Colon (tissue), 2 donors: ENCODE data around the gene RITA1.

Experiments
- FAIRE-seq: peaks from 2 replicates; lab custom pipeline; 2012; peaks lifted over from hg19 to GRCh38; lab: Jason Lieb, UNC
- donor health status: control.
- donor health status: control.

Gene RITA1

GRCh38 chr12:113230315-113231234, 45.1 kb downstream of the RITA1 start:
- no peak for FAIRE-seq

DNA sequence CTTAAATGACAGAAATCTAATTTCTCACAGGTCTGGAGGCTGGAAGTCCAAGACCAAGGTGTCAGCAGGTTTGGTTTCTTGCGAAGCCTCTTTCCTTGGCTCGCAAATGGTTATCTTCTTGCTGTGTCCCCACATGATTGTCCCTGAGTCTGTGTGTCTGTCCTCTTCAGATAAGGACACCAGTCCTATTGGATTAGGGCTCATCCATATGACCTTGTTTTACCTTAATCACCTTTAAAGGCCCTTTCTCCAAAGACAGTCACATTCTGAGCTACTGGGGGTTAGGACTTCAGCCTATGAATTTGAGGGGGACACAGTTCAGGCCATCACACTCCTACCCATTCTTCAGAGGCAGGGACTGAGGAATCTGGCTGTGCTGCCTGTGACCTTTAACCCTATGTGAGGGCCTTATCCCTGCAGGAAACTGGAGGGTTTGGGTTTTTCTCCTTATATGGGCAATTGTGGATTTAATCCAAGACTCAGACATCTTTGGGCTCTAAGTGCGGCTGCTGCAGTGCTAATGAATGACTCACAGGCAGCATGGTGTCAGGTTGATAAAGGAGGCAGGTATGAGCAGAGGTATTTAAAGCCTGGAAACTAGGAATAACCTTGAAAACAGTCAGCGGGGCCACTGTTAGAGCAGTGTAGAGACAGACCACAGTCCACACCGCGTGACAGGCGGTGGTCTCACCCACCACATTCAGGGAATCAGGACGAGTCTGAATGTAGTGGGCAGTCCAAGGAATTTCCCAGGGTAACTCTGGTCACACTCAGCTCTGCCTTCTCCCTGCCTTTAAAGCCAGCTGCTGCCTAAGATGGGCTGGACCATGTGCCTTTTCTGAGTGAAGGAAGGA, 45.9 kb downstream of the RITA1 start:
- FAIRE-seq, result no peak

- no peak for FAIRE-seq
These were observed 46.7 kb downstream of the RITA1 start for GRCh38 chr12:113232089-113232839.

GRCh38 chr12:113232840-113233585, 47.5 kb downstream of the RITA1 start:
- no peak for FAIRE-seq

DNA sequence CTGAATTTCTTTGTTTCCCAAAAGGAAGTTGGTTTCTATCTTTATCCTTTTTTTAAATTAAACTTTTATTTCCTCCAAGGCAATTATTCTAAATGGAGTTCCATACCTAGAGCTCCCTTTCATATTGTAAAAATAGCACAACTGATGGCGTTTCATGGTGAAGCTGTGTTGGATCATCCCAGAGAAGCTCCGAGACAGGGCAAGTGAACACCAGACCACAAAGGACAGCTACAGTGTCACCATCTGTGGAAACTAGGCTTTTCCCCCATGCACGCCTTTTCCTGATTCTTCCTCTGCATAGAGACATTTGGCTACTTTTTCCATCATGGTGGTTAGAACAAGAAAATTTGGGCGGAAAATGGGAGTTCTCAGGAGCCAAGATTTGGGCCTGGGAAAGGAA, 48.4 kb downstream of the RITA1 start:
- no peak for FAIRE-seq

- no peak for FAIRE-seq
These were observed 49.0 kb downstream of the RITA1 start for GRCh38 chr12:113234483-113234882.

DNA sequence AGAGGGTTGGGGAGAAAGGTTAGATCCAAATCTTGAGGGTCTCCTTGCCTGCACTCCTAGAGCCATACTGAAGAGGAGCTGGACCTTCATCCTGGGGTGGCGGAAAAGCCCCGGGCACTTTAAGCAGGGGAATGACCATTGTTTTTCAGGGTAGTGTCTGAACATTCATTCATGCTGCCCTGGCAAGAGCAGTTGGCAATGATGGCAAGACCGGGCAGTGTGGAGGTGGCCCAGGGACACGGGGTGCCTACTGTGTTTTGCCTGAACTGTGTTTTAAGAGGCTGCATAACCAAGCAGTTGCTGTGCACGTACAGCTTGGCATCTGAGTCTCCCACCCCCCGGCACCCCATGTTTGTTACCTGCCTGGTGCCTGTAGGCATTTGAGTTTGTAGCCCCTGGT, 50.5 kb downstream of the RITA1 start:
- FAIRE-seq, result no peak

- no peak for FAIRE-seq
These were observed 51.2 kb downstream of the RITA1 start for GRCh38 chr12:113236539-113237399.

DNA sequence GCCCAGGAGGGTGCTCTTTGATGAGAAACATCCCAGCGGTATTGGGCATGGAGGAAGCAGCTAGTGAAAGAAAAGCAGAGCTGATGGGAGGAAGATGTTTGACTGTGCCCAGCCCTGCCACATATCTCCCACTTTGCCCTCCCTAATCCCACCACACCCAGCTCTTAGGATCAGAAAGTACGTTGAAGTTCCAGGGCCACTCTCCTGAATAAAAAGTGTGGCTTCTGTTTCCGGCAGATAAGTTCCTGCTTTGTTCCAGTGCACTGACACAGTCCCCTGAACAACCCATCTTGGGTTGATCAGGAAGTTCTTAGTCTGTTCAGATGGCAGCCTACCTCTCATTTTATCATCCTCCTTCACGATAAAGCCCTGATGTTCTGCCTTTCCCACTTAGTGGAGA, 52.2 kb downstream of the RITA1 start:
- no peak for FAIRE-seq

DNA sequence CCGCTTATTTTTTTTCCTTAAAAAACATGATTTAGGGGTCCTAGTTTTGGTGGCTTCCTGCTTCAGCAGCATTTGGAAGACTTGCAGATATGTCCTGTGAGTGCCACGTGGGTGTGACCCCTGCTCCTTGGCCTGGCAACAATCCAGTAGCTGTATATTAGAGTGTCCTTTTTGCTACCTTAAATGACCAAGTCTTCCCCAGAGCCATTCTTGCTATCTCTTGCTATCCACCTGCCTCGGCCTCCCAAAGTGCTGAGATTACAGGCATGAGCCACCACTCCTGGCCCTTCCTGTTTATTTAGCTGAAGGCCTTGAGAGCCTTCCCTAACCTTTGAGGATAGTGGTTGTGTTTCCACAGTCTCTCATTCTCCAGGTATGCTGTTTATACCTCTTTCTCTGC, 52.8 kb downstream of the RITA1 start:
- no peak for FAIRE-seq

GRCh38 chr12:113239288-113239771, 53.8 kb downstream of the RITA1 start:
- no peak for FAIRE-seq

GRCh38 chr12:113239811-113240331, 54.4 kb downstream of the RITA1 start:
- FAIRE-seq, result no peak

GRCh38 chr12:113240395-113240794, 54.9 kb downstream of the RITA1 start:
- no peak for FAIRE-seq

DNA sequence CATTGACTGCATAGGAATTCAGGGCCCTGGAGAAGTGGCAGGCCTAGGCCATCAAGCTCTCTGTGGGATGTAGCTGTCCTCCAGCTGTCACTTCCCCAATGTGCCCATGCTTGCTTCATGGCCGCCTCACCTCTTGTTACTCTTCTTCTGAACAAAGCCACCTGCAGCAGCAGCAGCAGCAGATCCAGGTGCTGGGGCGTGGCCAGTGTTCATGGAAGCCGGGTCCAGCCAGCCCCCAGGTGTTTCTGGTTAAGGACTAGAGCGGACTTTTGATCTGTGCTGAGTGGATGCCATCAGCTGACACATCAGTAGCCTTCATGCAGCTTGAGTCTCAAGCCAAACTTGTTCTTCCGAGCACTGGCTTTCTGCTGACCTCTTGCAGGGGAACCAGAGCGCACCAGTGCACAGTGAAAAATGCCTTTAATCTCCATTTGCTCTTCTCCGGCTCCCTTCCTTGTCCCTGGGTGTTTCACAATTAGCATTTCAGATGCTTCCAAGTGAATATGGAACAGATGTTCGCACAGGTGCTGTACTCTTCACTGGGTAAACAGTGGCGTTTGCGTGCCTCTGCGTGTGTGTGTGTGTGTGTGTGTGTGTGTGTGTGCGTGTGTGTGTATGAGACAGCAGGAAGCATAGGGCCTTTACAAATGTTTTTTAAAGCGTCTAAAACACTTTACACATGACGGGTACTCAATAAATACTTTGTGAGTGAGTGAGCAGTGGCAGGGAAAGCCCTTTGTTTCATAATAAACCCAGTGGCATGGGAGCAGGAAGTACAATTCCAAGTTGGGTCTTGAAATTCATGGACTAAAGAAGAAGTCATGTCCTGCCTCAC, 55.9 kb downstream of the RITA1 start:
- no peak for FAIRE-seq
